ENCODE measurements around the gene PLEKHN1.

The PLEKHN1 gene

DNA sequence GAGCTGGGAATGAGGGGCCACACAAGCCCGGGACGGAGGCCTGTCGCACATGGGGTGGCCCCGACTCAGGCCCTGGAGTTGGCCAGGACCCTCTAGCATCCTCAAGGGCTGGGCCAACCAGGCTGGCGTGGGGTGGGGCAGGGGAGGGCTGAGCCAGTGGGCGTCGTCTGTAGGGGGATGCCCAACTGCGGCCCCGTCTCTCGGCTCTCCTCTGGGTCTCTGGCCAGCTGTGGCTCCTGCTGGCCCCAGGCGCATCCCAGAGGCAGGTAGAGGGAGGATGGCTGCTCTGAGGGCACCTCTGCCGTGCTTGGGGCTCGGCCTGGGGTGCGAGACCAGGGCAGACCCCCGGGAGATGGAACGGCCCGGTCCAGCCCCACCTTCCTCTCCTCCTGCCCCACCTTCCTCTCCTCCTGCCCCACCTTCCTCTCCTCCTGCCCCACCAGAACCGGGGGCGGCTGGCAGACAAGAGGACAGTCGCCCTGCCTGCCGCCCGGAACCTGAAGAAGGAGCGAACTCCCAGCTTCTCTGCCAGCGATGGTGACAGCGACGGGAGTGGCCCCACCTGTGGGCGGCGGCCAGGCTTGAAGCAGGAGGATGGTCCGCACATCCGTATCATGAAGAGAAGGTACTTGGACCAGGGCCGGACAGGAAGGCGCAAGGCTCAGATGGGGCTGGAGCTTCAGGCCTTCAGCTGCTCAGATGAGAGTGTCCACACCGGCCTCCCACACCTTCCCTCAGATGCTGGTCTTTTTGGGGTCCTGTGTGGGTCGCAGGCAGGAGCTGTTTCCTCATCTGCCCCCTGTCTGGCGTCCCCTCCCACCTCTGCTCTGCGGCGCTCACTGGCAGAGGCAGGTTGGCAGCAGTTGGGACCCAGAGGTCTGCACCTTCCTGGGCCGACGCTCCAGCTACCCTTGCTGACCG lies 36.3 kb upstream of the PLEKHN1 start:
- no peak for DNase-seq

DNA sequence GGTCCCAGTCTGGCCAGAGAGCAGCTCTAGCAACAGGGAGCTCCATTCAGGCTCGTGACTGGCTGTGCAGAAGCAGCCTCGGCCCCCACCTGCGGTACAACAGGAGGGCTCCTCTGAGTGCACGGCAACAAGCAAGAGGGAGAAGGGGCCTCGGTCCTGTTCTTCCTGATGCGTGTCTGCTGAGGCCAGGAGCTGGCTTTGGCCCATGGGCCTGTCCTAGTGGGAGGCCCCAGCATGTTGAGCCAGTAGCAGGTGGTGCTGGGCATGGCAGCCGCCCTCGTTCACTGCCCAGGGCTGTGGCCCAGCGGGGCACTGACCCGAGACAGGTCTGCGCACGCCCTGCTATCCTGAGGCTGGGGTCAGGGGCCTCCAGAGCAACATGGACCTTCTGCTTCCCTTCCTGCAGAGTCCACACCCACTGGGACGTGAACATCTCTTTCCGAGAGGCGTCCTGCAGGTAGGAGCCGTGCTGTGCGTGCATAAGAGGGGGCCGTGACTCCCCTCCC lies 35.6 kb upstream of the PLEKHN1 start:
- DNase-seq: no peak

- DNase-seq: no peak
These were observed 34.7 kb upstream of the PLEKHN1 start for GRCh38 chr1:931380-932172.

GRCh38 chr1:932173-932510 lies 34.1 kb upstream of the PLEKHN1 start:
- DNase-seq: no peak

DNA sequence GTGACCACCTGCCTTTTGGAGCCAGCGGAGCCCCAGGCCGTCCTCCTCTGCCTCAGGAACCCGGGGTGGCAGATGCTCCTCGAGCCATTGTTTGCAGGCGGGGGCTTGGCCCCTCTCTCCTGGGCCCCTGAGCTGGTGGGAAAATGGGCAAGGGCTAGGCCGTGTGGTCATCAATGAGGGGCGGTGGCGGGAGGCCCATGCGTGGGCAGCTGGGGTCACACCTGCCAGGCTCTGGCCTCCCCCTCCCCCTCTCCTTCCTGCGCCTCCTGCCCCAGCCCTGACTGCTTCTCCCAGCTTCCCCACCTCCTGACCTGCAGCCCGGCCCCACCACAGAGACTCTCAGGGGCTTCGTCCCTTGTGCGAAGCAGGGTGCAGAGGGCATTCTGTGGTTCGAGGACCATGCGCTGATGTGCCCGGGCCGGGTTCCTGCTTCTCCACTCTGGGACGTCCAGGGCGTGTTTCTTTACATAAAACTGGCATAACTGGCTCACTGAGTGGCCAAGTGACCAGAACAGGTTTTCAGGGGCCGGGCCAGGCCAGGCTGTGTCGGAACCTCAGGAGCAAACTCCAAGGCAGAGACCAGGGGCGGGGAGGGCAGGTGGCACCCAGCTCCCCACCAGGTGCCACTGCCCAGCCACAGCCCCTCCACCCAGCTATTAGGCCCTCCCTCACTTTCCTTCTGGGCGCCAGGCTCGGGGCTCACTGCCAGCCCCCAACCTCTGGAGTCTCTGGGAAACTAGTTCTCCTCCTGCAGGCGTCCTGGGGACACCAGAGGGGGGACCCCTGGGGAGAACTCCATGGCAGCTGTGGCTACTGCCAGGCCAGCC lies 33.3 kb upstream of the PLEKHN1 start:
- no peak for DNase-seq

DNA sequence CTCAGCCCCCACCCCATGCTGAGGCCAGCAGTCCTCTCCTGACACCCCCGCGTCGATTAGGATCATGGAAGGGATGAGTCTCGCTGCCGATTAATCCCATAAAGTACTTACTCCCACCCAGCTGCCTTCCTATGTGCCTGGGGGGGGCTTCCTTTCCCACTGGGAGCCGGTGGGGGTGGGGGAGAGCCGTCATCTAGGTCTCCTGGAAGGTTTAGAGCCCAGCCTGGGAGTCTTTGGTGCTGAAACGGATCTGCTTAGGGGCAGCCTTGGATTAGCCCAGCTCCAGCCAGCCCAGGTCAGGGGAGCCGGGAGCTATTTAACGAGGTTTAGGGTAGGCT lies 32.7 kb upstream of the PLEKHN1 start:
- no peak for DNase-seq

DNA sequence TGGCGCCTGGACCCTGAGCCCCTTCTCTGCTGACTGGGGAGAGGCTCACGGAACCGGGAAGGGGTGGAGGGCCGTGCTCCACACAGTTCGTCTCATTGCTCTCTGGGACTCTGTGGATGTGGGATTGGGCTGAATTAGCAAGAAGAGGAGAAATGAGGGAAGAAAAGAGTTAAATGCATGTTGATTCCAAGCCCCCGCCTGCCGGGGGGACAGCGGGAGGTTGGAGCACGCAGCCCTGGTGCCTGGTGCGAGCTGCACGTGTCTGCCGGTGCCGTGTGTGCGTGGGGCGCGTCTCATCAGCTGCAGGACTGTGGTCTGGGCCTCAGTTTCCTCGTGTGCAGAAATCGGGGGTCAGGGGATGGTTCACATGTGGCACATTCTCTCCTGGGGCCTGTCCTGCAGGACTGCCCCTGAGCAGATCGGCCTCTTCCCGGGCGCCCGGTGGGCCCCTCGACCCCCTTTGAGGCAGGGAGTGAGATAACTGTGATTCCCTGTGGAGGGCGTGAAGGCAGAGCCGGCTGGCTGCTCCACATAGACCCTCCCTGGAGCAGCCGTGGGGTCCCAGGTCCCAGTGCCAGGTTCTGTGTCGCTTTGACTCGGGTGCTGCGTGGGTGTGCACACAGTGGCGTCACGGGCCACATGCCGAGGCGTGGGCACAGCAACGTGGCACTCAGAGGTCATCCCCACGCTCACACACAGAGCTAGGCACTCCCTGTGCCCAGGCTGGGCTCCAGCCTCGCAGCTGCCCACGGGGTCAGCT lies 31.1 kb upstream of the PLEKHN1 start:
- no peak for DNase-seq

DNA sequence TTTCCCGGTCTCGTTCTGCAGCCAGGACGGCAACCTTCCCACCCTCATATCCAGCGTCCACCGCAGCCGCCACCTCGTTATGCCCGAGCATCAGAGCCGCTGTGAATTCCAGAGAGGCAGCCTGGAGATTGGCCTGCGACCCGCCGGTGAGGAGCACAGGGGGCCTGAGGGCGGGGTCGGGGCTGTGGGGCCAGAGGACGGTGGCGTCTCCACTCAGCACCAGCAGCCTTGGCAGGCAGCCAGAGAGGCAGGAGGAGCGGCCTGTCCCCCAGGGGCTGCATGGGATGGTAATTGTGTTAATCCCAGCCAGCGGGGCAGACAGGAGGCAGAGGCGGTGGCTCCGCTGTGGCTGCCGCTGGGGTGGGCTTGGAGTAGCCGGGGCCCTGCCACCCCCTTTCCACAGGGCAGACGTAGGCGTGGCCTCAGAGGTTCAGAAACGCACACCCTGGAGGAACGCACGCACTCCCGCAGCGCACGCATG lies 30.5 kb upstream of the PLEKHN1 start:
- DNase-seq: no peak

DNA sequence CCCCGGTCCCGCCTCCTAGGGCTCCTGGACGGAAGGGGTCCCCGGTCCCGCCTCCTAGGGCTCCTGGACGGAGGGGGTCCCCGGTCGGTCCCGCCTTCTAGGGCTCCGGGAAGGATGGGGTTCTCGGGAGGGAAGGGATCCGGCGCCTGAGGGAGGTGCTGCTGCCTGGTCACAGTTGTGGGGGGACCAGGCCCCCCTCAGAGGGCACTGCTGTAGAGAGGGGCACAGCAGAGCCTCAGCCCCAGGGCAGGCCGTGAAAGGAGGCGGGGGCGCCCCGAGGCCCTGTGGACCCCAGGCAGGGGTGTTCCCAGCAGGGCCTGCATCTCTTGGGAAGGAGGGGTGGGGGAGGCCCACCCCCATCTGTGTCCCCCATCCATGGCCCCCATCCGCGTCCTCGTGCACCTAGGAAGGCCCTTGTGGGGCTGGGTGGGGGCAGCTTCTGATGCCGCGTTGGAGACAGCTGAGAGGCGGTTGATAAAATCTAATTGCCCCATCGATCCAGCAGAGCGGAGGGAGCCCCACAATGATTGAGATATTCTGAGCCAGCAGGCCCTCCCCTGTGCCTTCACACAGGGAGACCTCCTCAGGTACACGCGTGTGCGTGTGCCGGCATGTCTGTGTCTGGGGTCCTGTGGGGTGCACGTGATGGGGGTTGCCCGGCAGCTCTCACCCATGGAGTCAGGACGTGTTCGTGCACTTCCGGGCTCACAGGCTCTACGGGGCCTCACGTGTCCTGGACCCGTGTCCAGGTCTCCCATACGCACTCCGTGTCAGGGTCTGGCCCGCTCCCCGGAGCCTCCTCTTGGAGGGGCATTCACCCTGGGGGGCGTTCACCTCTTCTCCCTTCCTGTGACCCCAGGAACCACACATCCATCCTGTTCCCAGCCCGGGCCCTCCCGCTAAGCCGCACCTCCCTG lies 29.7 kb upstream of the PLEKHN1 start:
- DNase-seq: no peak

DNA sequence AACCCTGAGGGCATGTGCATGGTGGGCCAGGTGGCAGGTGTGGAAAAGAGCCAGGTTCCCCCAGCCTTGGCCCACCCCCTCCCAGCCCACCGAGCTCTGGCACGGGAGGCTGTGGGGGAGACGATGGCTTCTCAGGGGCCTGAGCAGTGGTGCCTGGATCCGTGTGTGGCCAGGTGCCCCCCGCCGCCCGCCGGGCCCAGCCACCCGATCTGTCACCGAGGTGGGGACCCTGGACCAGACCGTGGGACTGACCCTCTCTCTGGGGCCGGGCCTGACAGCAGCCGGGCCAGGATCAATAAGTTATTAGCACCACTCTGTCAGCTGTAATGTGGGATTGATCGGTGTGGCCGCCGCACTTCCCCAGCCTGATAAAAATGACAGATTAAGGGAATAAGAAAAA lies 28.8 kb upstream of the PLEKHN1 start:
- no peak for DNase-seq

- no peak for DNase-seq
These were observed 28.1 kb upstream of the PLEKHN1 start for GRCh38 chr1:938088-938683.

DNA sequence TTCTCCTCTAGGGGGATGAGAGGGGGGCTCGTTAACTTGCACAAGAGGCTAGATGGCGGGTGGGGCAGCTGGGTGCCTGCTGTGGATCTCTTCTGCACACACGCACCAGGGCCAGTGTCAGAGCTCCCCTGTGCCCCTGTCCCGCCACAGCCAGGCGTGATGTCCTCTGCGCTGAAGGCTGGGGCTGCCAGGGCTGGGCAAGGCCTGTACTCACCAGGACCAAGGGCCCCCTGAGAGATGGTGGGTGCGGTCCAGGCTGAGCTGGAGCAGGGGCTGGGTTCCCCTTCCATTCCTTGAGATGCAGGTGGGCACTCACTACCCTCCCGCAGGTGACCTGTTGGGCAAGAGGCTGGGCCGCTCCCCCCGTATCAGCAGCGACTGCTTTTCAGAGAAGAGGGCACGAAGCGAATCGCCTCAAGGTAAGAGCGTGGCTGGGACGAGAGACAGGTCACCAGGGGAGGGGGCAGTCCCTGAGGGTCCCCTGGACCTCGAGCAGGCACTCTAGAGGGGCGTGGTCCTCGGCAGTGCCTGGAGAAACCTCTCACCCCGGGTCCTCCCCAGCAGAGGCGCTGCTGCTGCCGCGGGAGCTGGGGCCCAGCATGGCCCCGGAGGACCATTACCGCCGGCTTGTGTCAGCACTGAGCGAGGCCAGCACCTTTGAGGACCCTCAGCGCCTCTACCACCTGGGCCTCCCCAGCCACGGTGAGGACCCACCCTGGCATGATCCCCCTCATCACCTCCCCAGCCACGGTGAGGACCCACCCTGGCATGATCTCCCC lies 27.4 kb upstream of the PLEKHN1 start:
- no peak for DNase-seq

GRCh38 chr1:939511-940106 lies 26.7 kb upstream of the PLEKHN1 start:
- no peak for DNase-seq

DNA sequence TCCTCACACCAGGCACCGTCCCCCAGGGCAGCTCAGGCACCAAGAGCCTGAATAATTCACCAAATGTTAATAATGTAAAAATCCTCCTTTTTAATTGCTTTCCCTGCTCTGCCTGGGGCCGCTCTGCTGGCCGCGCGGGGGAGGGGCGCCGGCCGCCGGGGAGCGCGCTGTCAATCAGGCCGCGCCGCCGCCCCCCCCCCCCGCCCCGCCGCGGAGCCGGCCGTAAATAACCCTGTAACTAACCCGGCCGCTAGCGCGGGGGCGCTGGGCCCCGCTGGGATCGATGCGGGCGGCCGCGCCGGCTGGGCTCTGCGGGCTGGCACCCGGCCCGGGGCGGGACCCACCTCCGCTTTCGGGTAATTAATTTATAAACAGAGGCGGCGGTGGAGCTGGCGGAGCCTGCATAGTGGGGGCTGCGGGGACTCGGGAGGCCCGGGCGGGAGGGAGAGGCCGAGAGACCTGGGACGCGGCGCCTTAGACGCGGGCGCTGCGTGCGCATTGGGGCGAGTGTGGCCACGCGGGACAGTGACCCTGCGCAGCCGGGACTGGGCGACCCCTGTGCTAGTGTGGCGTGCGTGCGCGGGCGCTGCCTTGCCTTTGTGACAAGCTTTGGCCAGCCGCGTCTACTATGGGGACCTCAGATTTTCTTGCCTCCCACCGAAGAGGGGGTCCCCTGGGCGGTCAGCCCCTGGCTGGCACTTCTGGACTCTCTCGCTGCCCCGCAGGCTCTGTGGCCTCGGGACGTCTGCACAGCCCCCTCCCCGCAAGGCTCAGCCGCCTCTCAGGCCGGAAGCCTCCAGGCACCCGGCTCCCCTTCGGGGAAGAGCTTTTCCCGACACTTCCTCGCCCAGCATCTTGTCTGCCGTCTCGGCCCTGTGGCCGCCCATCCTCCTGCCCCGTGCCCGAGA lies 25.9 kb upstream of the PLEKHN1 start:
- DNase-seq: no peak

DNA sequence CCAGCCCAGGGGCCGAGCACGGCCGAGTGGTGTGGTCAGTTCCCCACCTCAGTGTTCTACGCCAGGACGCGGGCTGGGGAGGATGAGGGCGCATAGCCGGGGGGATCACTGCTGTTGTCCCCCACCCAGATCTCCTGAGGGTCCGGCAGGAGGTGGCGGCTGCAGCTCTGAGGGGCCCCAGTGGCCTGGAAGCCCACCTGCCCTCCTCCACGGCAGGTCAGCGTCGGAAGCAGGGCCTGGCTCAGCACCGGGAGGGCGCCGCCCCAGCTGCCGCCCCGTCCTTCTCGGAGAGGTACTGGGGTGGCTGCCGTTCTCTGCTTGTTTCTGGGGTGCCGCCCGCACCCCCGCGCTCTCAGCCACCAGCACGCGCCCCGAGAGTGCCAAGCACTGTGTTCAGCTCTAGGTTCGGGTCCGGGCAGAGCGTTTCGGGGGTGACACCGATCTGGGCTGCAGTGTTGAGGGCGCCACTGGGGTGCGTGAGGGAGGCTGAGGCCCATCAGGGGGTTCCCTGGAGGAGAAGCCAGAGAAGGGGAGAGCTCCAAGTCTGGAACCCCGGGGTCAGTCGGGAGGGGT lies 25.2 kb upstream of the PLEKHN1 start:
- no peak for DNase-seq

DNA sequence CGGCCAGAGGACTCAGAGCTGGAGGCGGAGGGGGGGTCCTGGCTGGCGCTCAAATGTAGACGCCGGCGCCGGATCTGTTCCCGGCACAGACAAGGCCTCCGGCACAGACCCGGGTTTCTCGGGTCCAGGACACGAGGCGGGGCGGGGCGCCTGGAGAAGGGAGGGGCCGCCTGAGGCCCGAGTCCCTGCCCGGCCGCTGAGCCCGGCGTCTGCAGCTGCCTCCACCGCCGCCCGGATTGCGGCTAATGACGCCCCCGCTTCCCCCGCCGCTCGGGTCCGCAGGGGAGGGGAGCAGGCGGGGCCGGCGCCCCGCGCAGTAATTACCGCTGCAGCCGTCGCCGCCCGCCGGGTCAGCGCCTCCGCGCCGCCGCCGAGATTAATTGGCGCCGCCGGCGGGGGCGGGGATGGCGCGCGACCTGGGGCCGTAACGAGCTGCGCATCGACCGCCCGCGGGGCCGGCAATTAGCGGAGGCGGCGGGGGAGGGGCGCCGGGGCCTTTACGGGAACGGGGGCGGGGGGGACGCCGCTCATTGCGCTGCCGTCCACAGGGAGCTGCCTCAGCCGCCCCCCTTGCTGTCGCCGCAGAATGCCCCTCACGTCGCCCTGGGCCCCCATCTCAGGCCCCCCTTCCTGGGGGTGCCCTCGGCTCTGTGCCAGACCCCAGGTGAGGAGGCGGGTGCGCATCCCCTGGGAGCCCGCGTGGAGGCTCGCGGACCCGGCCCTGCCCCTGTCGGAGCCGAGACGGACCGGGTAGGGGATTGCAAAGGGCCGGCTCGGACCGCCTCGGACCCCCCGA lies 24.5 kb upstream of the PLEKHN1 start:
- no peak for DNase-seq

DNA sequence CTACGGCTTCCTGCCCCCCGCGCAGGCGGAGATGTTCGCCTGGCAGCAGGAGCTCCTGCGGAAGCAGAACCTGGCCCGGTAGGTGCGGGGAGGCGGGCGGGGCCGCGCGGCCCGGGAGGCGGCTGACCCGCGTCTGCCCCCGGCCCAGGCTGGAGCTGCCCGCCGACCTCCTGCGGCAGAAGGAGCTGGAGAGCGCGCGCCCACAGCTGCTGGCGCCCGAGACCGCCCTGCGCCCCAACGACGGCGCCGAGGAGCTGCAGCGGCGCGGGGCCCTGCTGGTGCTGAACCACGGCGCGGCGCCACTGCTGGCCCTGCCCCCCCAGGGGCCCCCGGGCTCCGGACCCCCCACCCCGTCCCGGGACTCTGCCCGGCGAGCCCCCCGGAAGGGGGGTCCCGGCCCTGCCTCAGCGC lies 23.9 kb upstream of the PLEKHN1 start:
- DNase-seq: no peak
